Measurements from ENCODE around the gene MGAT4B.
A peak's percentile ranks its signal among the peaks of the same experiment; 100 is the strongest.

DNA sequence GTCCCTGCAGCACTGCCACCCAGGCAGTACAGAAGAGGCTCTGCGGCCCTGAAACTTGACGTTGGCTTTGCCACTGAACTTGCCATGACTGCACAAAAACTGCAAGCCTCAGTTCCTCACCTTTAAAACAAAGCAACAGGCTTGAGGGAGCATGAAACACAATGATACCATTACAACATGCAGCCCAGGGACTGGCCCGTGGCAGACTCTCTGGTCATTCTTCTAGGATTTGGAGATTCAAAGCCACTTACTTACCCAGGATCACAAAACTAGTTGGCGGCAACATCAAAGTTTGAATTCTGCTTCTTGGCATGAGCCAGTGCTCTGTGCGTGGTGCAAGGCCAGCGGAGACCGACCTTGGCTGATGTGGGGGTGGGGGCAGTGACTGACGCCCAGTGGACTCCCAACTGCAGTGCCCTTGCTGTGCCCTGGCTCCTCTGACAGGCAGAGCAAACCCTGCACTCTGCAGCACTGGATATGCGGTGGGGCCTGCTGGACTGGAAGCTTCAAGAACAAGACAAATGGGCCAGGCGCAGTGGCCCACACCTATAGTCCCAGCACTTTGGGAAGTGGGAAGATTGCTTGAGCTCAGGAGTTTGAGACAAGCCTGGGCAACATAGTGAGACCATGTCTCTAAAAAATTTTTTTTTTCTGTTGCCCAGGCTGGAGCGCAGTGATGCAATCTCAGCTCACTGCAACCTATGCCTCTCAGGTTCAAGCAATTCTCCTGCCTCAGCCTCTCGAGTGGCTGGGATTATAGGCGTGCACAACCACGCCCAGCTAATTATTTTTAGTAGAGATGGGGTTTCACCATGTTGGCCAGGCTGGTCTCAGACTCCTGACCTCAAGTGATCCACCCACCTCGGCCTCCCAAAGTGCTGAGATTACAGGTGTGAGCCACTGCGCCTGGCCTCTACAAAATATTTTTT lies 32.9 kb upstream of the MGAT4B start:
- TF ChIP-seq, protein P1, sequence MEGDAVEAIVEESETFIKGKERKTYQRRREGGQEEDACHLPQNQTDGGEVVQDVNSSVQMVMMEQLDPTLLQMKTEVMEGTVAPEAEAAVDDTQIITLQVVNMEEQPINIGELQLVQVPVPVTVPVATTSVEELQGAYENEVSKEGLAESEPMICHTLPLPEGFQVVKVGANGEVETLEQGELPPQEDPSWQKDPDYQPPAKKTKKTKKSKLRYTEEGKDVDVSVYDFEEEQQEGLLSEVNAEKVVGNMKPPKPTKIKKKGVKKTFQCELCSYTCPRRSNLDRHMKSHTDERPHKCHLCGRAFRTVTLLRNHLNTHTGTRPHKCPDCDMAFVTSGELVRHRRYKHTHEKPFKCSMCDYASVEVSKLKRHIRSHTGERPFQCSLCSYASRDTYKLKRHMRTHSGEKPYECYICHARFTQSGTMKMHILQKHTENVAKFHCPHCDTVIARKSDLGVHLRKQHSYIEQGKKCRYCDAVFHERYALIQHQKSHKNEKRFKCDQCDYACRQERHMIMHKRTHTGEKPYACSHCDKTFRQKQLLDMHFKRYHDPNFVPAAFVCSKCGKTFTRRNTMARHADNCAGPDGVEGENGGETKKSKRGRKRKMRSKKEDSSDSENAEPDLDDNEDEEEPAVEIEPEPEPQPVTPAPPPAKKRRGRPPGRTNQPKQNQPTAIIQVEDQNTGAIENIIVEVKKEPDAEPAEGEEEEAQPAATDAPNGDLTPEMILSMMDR (IDR thresholded peaks at IDR 0.05): no peak
- peak in 1 of 2 donors; percentile 39 for TF ChIP-seq POLR2A (IDR thresholded peaks at IDR 0.05)
